Measurements from ENCODE around the gene LTBP2.

Gene LTBP2

DNA sequence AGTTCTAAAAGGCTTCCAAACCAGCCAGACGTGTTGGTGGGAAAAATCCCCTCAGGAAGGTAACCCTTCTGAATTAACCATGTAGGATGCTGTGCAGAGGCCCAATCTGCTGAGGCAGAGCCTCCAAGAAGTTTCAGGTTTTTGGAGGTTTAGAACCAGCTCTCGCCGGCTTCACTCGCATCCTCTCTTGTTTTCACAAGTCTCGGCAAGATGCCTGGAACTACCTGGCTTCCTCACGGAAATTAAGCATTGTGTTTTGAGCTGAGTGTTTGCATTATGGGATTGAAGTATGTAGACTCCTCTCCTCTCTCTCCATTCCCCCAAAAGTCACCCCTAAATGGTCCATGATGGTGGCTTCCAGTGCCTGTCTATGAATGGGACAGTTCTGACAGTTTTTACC lies 20.6 kb downstream of the LTBP2 start:
- no peak for DNase-seq (ENCODE audit: low spot score)

- DNase-seq (ENCODE audit: low spot score) = no peak
Measured at GRCh38 chr14:74589291-74589879, 22.7 kb downstream of the LTBP2 start.

- DNase-seq (ENCODE audit: low spot score) = no peak
Measured at GRCh38 chr14:74587363-74587707, 24.7 kb downstream of the LTBP2 start.

GRCh38 chr14:74586681-74587362 lies 25.2 kb downstream of the LTBP2 start:
- no peak for DNase-seq (ENCODE audit: low spot score)

DNA sequence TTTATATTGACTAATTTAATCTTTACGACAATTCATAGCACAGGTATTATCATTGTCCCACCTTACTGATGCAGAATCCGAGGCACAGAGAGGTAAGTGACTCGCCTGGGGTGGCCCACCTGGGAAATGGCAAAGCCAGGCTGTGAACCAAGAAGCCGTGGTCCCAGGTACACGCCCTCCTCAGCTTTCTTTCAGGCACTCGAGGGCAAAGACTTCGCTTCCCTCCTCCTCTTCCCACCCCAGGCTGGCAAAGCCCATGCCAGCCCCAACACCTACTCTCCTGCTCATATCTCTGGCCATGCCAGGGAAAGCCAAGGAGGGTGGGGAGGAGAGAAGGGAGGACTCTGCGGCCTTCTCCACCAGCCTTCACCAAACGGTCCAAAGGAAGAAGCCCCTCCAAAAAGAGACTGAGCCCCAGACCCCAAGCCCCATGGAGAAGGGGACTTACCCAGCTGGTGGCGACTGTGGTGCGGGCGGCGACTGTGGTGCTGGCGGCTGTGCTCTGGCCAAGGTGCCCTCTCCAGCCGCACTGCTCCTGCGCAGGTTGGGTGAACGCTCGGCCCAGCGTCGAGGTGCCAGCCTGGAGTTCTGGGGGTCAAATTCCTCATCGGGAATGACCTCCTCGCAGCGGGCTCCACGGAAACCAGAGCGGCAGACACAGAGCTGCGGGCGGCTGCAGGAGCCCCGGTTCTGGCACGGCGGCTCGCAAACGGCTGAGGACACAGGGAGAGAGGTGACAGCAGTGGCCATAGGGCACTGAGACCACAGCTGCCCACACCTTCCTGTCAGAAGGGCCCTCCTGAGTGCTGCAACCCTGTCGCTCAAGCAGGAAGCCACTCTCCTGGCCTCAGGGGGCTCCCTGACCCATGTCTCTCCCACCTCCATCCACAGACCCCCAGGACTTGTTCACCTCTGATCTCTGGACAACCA lies 26.4 kb downstream of the LTBP2 start:
- no peak for DNase-seq (ENCODE audit: low spot score)

DNA sequence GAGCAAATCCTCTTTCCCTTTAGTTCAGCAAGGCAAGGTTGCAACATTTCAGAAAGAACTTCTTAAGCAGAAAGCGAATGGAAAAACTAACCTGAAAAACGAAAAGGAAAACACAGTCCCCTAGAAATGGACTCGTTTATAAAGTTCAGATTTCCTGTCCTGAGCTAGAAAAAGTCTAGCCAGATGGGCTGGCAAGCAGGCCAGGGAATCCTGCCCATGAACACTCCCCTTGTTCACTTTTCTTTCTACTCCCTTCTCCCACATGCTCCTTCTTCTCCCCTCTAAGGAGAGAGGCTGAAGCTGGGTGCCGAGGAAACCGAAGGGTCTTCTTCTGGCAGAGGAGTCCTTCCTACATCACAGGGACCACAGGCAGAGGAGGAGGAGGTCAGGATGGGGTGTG lies 27.1 kb downstream of the LTBP2 start:
- DNase-seq (ENCODE audit: low spot score) = no peak

DNA sequence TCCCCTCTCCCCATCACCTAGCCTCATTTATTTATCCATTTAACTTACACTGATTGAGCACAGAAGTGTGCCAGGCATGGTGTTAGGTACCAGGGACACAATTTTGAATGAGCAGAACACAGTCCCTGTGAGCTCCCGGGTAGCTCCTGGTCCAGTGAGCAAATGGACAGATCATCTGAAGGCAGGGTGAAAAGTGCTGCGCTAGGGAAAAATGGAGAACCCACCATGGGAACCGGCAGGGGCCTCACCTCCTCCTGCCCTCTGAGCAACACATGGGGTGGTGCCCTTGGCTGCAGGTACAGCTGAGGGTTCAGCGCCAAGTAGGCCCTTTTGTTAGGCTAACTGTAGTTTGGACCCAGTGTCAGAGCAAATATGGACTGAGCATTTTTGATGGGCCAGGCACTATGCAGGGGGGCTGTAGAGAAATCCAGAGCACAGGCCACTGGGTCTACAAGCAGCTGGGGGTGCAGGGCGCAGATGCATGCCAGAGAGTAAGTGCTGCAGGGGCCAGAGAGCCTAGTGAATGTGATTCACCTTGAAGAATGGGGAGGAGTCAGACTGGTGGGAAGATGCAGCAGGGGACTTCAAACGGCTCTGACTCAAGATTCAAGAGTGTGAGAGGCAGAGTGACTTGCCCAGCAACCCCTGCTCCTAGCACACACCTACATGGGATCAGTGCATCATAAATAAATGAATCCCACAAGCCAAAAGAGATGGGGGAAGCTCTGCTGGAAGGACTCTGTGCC lies 28.2 kb downstream of the LTBP2 start:
- DNase-seq (ENCODE audit: low spot score) = no peak

DNA sequence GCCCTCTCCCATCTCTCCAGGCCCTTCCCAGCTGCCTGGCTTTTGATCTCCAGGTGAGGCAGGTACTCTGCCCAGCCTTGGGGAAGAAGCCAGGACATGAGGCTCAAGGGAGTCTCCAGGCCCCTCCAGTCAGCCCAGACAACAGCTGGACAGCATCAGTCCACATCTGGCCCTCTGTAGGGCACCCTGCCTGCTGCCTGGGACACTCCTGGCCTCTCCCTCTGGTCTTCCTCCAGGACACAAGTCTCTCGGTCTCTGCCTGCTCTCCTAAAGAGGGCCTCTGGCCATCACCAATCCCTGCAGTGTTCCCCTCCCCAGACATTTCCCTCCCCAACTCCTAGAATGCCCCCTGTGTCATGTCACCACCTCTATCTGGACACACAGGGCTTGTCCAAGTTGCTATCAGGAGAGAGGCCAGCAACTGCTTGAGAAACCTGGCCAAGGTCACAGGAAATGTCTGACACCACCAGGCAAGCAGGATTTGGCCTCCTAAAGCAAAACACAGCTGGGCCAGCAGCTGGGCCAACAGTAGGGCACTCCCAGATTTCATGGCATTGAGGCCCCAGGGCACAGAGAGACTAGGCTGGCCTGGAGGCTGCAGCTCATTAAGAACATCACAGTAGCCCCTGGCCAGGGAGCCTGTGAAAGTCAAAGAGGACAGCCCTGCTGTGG lies 29.0 kb downstream of the LTBP2 start:
- DNase-seq (ENCODE audit: low spot score) = no peak

DNA sequence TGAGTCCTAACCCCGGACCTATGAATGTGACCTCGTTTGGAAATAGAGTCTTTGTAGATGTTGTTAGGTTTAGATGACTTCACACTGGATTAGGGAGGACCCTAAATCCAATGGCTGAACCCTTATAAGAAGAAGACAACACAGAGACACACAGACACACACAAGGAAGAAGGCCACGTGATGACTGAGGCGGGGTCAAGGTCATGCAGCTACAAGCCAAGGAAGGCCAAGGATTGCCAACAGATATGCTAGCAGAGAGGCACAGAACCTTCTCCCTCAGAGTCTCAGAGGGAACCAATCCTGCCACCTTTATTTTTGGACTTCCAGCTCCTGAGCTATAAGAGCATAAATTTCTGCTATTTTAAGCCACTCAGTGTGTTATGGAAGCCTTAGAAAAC lies 31.8 kb downstream of the LTBP2 start:
- no peak for DNase-seq (ENCODE audit: low spot score)

DNA sequence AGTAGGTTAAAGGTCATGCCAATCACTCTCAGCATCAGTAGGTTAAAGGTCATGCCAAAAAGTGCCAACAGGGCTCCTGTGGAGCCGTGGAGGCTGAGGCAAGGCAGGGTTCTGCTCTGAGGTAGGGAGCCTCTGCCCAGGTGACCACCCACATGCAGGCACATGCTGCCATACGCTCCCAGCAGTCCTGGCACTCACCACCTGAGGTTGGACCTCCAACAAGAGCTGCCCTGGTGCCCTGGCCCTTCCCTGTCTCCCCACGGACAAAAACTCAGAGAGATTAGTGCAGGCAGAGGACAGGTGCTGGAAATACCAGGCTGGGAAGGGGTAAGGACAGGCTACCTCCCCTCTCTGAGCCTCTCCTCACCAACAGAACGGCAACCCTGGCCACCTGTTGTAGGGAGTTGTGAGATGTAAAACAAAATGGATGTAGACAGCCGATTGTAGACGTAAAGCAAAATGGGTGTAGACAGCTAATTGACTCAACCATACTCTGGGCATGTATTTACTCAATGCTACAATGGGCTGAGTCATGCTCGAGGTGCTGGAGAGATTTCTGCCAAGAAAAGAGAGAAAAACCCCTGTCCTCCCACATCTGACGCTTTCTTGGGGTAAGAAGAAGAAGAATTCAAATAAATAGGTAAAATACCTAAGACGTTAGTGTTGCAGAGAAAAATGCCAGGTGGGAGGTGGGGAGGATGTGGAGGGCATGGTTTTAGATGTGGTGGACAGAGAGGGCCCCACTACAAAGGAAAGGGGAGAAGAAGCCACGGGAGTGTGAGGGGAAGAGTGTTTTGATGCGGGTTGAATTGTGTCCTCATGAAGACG lies 32.4 kb downstream of the LTBP2 start:
- no peak for DNase-seq (ENCODE audit: low spot score)

GRCh38 chr14:74578479-74578878 lies 33.6 kb downstream of the LTBP2 start:
- DNase-seq (ENCODE audit: low spot score) = no peak

GRCh38 chr14:74577948-74578275 lies 34.1 kb downstream of the LTBP2 start:
- DNase-seq (ENCODE audit: low spot score) = no peak

DNA sequence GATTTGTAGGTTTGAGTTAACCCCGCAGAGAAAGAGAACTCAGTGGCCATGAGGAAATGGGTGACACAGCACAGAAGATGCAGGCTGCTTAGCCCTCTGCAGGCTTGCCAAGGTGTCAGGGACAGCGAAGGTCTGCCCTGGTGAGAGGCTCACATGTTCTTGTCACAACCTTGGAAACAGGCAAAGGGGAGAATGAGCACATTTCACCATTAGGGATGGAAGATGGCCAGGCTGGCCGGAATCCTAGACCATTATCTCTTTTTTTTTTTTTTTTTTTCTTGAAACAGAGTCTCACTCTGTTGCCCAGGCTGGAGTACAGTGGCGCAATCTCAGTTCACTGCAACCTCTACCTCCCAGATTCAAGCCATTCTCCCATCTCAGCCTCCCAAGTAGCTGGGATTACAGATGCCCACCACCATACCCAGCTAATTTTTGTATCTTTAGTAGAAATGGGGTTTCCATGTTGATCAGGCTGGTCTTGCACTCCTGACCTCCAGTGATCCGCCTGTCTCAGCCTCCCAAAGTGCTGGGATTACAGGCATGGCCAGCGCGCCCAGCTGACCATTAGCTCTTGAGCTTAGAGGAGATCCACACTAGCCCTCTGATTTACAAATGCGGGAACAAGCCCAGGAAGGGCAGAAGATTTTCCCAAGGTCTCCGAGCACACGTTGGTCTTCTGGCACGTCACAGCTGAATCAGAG lies 34.6 kb downstream of the LTBP2 start:
- no peak for DNase-seq (ENCODE audit: low spot score)

- no peak for DNase-seq (ENCODE audit: low spot score)
Measured at GRCh38 chr14:74575936-74576335, 36.1 kb downstream of the LTBP2 start.

- no peak for DNase-seq (ENCODE audit: low spot score)
Measured at GRCh38 chr14:74575507-74575906, 36.5 kb downstream of the LTBP2 start.

DNA sequence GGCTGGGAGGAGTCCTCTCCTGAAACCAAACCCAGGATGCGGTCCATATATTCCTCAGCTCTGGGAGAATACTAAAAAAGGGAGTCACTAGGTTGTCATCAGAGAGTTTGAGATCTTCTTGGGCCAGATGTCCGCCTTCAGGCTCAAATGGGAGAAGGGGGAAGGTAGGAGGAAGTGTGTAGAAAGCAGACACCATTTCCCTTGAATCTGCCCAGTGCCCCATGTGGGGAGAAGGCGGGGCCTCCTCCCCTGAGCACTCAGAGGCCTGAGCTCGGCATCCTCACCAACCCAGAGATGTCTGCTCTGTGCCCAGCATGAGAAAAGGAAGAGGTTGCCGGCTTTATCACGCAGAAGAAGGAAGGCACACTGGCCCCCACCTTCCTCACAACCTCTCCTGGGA lies 37.3 kb downstream of the LTBP2 start:
- no peak for DNase-seq (ENCODE audit: low spot score)

DNA sequence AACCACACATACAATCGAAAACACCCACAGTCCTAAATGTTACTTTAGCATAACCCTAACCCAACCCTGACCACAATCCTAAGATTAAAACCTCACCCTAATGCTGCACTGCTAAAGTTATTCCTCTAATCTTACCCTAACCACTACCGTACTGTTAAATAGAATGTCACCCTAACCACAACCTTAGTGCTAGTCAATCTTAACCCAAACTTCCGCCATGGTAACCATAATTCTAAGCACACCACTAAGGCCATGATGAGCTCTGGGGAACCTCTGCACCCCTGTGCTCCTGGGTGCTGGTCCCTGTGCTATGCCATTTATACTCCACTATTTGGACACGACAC lies 38.0 kb downstream of the LTBP2 start:
- DNase-seq (ENCODE audit: low spot score) = peak; percentile 17

DNA sequence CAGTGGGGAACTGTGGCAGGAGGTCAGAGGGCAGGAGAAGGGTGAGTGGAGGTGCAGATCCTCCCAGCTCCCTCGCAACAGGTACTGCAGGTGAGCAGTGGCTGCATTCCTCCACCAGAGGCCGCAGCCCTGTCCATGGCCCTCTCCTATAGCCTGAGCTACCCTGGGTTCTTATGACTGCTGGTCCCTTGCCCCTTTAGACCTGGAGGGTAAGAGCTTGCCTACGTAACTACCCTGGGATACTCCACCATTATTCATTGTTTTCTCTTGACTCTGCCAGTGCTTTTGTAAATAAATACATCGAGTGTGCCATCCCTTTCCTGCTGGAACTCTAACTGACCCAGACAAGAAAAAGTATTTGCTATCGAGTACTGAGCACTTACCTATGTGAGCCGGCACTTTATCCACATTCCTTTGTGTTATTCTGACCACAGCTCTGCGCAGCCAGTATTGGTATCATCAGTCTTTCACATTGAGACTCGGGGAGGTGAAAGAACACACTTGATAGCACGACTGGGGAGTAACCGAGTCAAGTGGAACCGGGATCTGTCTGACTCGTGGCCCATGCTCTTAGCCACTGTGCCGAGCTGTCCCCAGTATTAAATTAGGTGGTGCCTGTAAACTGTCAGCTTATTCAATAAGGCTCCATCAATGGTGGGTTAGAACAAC lies 38.5 kb downstream of the LTBP2 start:
- DNase-seq (ENCODE audit: low spot score) = no peak

- no peak for DNase-seq (ENCODE audit: low spot score)
Measured at GRCh38 chr14:74572726-74573301, 39.2 kb downstream of the LTBP2 start.

Data from CD4-positive, alpha-beta T cell treated with Interleukin-6 at 100 ng/mL for 8 hours (primary cell).